NB4 (cell line): ENCODE results near the gene OR52K1.

Experiments
- DNase-seq: peaks from one replicate; pipeline ENCODE4 v3.0.0; 2010; ENCODE audit warnings: low read depth
- H3K4me3 ChIP-seq: one replicate; pipeline ENCODE4 v1.5.1; 2011; ENCODE audit warnings: mild to moderate bottlenecking, low read depth, low read length, moderate library complexity
- CTCF ChIP-seq: IDR thresholded peaks from one replicate; pipeline ENCODE4 v1.5.1; 2012; ENCODE audit warnings: low read depth, low read length
- MAX ChIP-seq: IDR thresholded peaks from 2 replicates; pipeline ENCODE4 v1.6.1; 2011; ENCODE audit warnings: low read depth, low read length
- MYC ChIP-seq: IDR thresholded peaks from 2 replicates; pipeline ENCODE4 v1.6.1; 2011; ENCODE audit warnings: low read depth, low read length
- POLR2A ChIP-seq: IDR thresholded peaks from 2 replicates; pipeline ENCODE4 v1.6.1; 2011; ENCODE audit warnings: mild to moderate bottlenecking; ENCODE audit not compliant: insufficient read length; ENCODE audit errors: extremely low read depth

The OR52K1 gene

GRCh38 chr11:4453118-4453517 lies 29.3 kb upstream of the OR52K1 start:
- H3K4me3 ChIP-seq, result no peak overlapping the region
- no peak for DNase-seq
- TF ChIP-seq MYC (no peak), MAX (no peak), CTCF (no peak), POLR2A (no peak)

GRCh38 chr11:4454021-4454420 lies 28.4 kb upstream of the OR52K1 start:
- TF ChIP-seq POLR2A, result no peak
- no peak for TF ChIP-seq MAX
- TF ChIP-seq CTCF, result no peak
- no peak for TF ChIP-seq MYC
- DNase-seq, result peak; percentile 20
- H3K4me3 ChIP-seq, result no peak overlapping the region

GRCh38 chr11:4455419-4455818 lies 27.0 kb upstream of the OR52K1 start:
- DNase-seq, result peak; percentile 88
- TF ChIP-seq POLR2A (no peak), CTCF (no peak), MYC (peak; percentile 46; the same call in 1 of the 2 replicates), MAX (peak; percentile 85)
- no peak overlapping the region for H3K4me3 ChIP-seq

- DNase-seq, result peak; percentile 87
Measured at GRCh38 chr11:4459500-4459899, 22.9 kb upstream of the OR52K1 start.

GRCh38 chr11:4460151-4460550 lies 22.3 kb upstream of the OR52K1 start:
- H3K4me3 ChIP-seq, result no peak overlapping the region
- DNase-seq, result no peak
- TF ChIP-seq MYC (no peak), CTCF (no peak), MAX (no peak), POLR2A (no peak)

More at GRCh38 chr11:4459500-4459899, 22.9 kb upstream of the OR52K1 start:
- no peak overlapping the region for H3K4me3 ChIP-seq
- no peak for TF ChIP-seq POLR2A
- no peak for TF ChIP-seq MAX
- TF ChIP-seq CTCF, result no peak
- no peak for TF ChIP-seq MYC
